GM12892 (cell line): ENCODE data around the gene NRF1.

ENCODE experiments used
- POLR2A ChIP-seq: IDR thresholded peaks from 2 replicates; pipeline ENCODE4 v1.6.1; 2011; ENCODE audit warnings: low read depth, low read length, control low read depth
- POLR2AphosphoS5 ChIP-seq: IDR thresholded peaks from 2 replicates; pipeline ENCODE4 v1.6.1; 2011; ENCODE audit warnings: low read depth, low read length, control low read depth
- TAF1 ChIP-seq: IDR thresholded peaks from 2 replicates; pipeline ENCODE4 v1.6.1; 2011; ENCODE audit warnings: low read depth, mild to moderate bottlenecking, control low read depth, low read length, borderline replicate concordance

GRCh38 chr7:129652914-129653313 is 41.4 kb downstream of the NRF1 start:
- TF ChIP-seq POLR2A (no peak), POLR2AphosphoS5 (no peak), TAF1 (no peak)
